Measurements from ENCODE around the gene B4GALT3. TPM values are rescaled to one million over a fixed set of nuclear protein-coding genes. Genes with fewer than 3 reads are reported as not detected.

B4GALT3 gene
- total RNA-seq, 1 experiment from 2014 or later: 39.6 TPM

DNA sequence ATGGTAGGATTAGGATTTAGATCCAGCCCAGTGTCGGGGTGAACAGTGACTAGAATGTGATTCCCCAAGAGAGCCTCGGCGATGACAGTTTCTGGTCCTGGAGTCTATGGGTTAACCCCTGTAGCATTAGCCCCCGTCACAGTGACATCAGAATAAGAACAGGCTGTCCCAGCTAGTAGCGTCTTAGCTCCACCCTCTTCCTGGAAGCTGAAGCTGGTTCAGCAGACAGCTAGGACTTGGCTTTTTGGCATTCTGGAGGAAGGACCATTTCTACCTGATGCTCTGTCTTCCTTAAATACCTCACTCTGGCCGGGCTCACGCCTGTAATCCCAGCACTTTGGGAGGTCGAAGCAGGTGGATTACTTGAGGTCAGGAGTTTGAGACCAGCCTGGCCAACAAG is 29.9 kb upstream of the B4GALT3 start:
- H3K36me3 ChIP-seq (ENCODE audit: control insufficient read depth, insufficient read depth, low read length): peaks cover 9% of the 10 kb centered on the region
- H3K4me3 Mint-ChIP-seq (ENCODE audit: unreplicated experiment): no peak overlapping the region
- no peak overlapping the region for H3K27ac Mint-ChIP-seq (ENCODE audit: unreplicated experiment)
- peaks cover 21% of the 10 kb centered on the region for H3K4me1 ChIP-seq
- CTCF ChIA-PET: interaction anchor here (1.1 kb wide), 1 partner anchor 18 kb away, joined by 8 read pairs; the partner anchor contains the start of gene TOMM40L
- H3K27me3 ChIP-seq (replicated peaks; ENCODE audit: control insufficient read depth, insufficient read depth, low read length): no peaks in the 10 kb centered on the region
- no peaks in the 10 kb centered on the region for H3K27me3 Mint-ChIP-seq (ENCODE audit: insufficient read depth, unreplicated experiment)
- H3K36me3 Mint-ChIP-seq (ENCODE audit: insufficient read depth, unreplicated experiment): peaks cover 42% of the 10 kb centered on the region
- no peaks in the 10 kb centered on the region for H3K9me3 ChIP-seq
- POLR2A ChIA-PET: interaction anchor here (0.6 kb wide), 1 partner anchor 168 kb away, joined by 4 read pairs; no protein-coding TSS in a partner anchor
- BruUV-seq (replicated peaks): no TSS peak
- H3K9me3 Mint-ChIP-seq (ENCODE audit: unreplicated experiment): no peaks in the 10 kb centered on the region
- TF ChIP-seq, protein P1, sequence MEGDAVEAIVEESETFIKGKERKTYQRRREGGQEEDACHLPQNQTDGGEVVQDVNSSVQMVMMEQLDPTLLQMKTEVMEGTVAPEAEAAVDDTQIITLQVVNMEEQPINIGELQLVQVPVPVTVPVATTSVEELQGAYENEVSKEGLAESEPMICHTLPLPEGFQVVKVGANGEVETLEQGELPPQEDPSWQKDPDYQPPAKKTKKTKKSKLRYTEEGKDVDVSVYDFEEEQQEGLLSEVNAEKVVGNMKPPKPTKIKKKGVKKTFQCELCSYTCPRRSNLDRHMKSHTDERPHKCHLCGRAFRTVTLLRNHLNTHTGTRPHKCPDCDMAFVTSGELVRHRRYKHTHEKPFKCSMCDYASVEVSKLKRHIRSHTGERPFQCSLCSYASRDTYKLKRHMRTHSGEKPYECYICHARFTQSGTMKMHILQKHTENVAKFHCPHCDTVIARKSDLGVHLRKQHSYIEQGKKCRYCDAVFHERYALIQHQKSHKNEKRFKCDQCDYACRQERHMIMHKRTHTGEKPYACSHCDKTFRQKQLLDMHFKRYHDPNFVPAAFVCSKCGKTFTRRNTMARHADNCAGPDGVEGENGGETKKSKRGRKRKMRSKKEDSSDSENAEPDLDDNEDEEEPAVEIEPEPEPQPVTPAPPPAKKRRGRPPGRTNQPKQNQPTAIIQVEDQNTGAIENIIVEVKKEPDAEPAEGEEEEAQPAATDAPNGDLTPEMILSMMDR (IDR thresholded peaks at IDR 0.05; ENCODE audit: insufficient read depth in 1 of 2, low read depth in 1 of 2, low read length in 1 of 2, severe bottlenecking in 1 of 2, unreplicated experiment in 1 of 2): no peak
- DNase-seq: no peak
- H3K4me1 Mint-ChIP-seq (ENCODE audit: low read depth, unreplicated experiment): peaks cover 19% of the 10 kb centered on the region
- no peak overlapping the region for H3K4me3 ChIP-seq (ENCODE audit: low read depth, low read length)
- intact Hi-C loops (cut with micrococcal nuclease; ENCODE audit: unreplicated experiment): no loop called here

DNA sequence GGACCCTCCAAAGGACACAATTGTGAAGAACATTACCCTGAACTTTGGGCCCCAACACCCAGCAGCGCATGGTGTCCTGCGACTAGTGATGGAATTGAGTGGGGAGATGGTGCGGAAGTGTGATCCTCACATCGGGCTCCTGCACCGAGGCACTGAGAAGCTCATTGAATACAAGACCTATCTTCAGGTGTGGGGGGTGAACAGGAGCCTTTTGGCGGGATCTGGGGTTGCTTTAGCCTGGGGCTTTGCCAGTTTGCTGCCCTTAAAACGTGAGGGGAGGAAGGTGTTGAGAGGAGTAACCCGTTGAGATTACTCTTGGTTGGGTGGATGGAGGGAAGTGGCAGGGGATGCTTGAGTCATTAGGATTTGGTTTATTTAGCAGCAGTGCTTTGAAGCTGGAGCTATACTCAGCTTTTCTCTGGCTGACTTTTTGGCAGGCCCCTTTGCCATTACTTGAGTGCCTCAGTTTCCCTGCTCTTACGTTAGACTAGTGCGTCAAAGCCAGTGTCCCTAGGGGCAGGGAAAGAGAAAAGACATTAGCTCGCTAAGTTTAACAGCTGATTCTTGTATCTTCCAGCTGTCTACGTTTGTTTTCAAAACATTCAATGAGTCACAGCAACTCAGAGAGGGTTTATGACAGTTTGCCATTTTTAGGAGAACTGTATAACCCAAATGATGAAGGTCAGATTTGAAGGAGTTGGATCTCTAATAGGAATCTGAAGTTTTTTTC is 29.3 kb upstream of the B4GALT3 start:
- Histone ChIP-seq H3K4me3 (ENCODE audit: low read depth, low read length) (no peak overlapping the region), H3K36me3 (ENCODE audit: control insufficient read depth, insufficient read depth, low read length) (peaks cover 9% of the 10 kb centered on the region), H3K4me1 (peaks cover 23% of the 10 kb centered on the region), H3K27me3 (replicated peaks; ENCODE audit: control insufficient read depth, insufficient read depth, low read length) (no peaks in the 10 kb centered on the region), H3K9me3 (no peaks in the 10 kb centered on the region)
- intact Hi-C loops (cut with micrococcal nuclease; ENCODE audit: unreplicated experiment): no loop called here
- POLR2A ChIA-PET: no interaction called here
- H3K27me3 Mint-ChIP-seq (ENCODE audit: insufficient read depth, unreplicated experiment): no peaks in the 10 kb centered on the region
- no peak overlapping the region for H3K4me3 Mint-ChIP-seq (ENCODE audit: unreplicated experiment)
- CTCF ChIA-PET: interaction anchor here (1.1 kb wide), 1 partner anchor 19 kb away, joined by 8 read pairs; the partner anchor contains the start of gene TOMM40L
- H3K9me3 Mint-ChIP-seq (ENCODE audit: unreplicated experiment): no peaks in the 10 kb centered on the region
- BruUV-seq (replicated peaks): no TSS peak
- H3K27ac Mint-ChIP-seq (ENCODE audit: unreplicated experiment): no peak overlapping the region
- H3K4me1 Mint-ChIP-seq (ENCODE audit: low read depth, unreplicated experiment): peaks cover 23% of the 10 kb centered on the region
- DNase-seq: no peak
- peaks cover 41% of the 10 kb centered on the region for H3K36me3 Mint-ChIP-seq (ENCODE audit: insufficient read depth, unreplicated experiment)
- TF ChIP-seq, protein P1 (IDR thresholded peaks at IDR 0.05; ENCODE audit: insufficient read depth in 1 of 2, low read depth in 1 of 2, low read length in 1 of 2, severe bottlenecking in 1 of 2, unreplicated experiment in 1 of 2): no peak

DNA sequence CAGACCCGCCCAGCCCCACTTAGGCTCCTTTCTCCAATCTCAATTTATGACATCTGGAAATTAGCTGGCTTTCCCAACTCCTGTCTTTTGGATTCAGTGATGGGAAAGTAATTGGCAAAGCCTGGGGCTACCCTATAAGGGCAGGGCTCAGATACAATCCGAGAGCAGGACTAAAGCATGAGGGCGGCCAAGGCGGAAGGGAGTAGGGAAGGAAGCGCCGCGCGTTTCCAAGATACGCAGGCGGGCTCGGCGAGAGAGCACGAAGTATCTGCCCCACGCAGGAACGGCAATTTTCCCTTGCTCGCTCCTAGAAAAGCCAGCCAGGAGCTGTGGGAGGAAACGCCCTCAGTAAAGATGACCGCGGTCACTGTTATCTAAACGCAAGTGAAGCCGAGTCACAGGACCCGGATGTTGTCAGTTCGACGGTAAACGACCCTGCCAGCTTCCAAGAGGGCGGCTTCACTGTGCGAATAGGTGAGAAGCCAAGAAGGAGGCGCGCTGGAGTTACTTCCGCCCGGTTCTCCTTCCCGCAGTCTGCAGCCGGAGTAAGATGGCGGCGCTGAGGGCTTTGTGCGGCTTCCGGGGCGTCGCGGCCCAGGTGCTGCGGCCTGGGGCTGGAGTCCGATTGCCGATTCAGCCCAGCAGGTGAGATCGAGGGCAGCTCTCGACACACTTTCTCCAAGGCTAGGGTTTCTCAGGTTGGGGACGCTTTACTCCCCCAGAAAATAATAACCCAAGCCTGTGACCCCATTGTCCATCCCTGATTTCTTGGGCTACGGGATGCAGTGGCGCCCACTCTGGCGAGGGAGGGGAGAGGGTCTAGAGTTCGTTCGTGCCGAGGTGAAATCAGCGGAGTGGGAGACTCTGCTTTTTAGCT is 24.8 kb upstream of the B4GALT3 start, which contains the start of gene NDUFS2:
TSS of gene NDUFS2 (plus strand) at position 532 of the 877 bp plus-strand sequence. CDS start at position 551, 19 bp downstream.
- no TSS peak for BruUV-seq (replicated peaks)
- CTCF ChIA-PET: interaction anchor here (0.8 to 1.9 kb wide), 13 partner anchors 11 to 238 kb away, joined by 3 to 34 read pairs (median 4); partner anchors contain the start of genes APOA2, SDHC and TOMM40L
- H3K9me3 Mint-ChIP-seq (ENCODE audit: unreplicated experiment): no peaks in the 10 kb centered on the region
- H3K4me3 Mint-ChIP-seq (ENCODE audit: unreplicated experiment): peak within 1 kb of the TSS; percentile 83
- H3K27ac Mint-ChIP-seq (ENCODE audit: unreplicated experiment): peak within 1 kb of the TSS; percentile 85
- Histone ChIP-seq H3K4me1 (peaks cover 13% of the 10 kb centered on the region; the same call in 1 of the 2 replicates), H3K9me3 (no peaks in the 10 kb centered on the region), H3K27me3 (replicated peaks; ENCODE audit: control insufficient read depth, insufficient read depth, low read length) (no peaks in the 10 kb centered on the region), H3K4me3 (ENCODE audit: low read depth, low read length) (peak within 1 kb of the TSS; percentile 58), H3K36me3 (ENCODE audit: control insufficient read depth, insufficient read depth, low read length) (peaks cover 3% of the 10 kb centered on the region)
- DNase-seq: peak; percentile 95 to 98
- POLR2A ChIA-PET: interaction anchor here (0.5 to 2.3 kb wide), 13 partner anchors 9 to 188 kb away, joined by 3 to 41 read pairs (median 7); partner anchors contain the start of genes APOA2, B4GALT3, PPOX and SDHC
- intact Hi-C loops (cut with micrococcal nuclease; ENCODE audit: unreplicated experiment): no loop called here
- TF ChIP-seq, protein P1 (IDR thresholded peaks at IDR 0.05; ENCODE audit: insufficient read depth in 1 of 2, low read depth in 1 of 2, low read length in 1 of 2, severe bottlenecking in 1 of 2, unreplicated experiment in 1 of 2): peak in 1 of 2 experiments; percentile 61
- peaks cover 20% of the 10 kb centered on the region for H3K4me1 Mint-ChIP-seq (ENCODE audit: low read depth, unreplicated experiment)
- H3K27me3 Mint-ChIP-seq (ENCODE audit: insufficient read depth, unreplicated experiment): no peaks in the 10 kb centered on the region
- peaks cover 16% of the 10 kb centered on the region for H3K36me3 Mint-ChIP-seq (ENCODE audit: insufficient read depth, unreplicated experiment)

Measured in Caco-2 (cell line).